ENCODE measurements around the gene RTP2. TPM values are rescaled to one million over a fixed set of nuclear protein-coding genes. Genes with fewer than 3 reads are reported as not detected.

Gene RTP2
- total RNA-seq, 1 donor from 2014 or later: not detected

GRCh38 chr3:187695449-187695848 lies 6.9 kb downstream of the RTP2 start:
- no peak for DNase-seq (ENCODE audit: extremely low spot score in 2 of 2)
- H3K4me1 ChIP-seq: peaks cover 8% of the 10 kb centered on the region
- no peak overlapping the region for H3K4me3 ChIP-seq
- TF ChIP-seq POLR2A (IDR thresholded peaks at IDR 0.05) (no peak), CTCF (IDR thresholded peaks at IDR 0.05) (no peak)
- no peaks in the 10 kb centered on the region for H3K9me3 ChIP-seq
- no peaks in the 10 kb centered on the region for H3K27me3 ChIP-seq
- no peak overlapping the region for H3K27ac ChIP-seq
- intact Hi-C loops (cut with DNase I): no loop called here
- H3K36me3 ChIP-seq: no peaks in the 10 kb centered on the region

DNA sequence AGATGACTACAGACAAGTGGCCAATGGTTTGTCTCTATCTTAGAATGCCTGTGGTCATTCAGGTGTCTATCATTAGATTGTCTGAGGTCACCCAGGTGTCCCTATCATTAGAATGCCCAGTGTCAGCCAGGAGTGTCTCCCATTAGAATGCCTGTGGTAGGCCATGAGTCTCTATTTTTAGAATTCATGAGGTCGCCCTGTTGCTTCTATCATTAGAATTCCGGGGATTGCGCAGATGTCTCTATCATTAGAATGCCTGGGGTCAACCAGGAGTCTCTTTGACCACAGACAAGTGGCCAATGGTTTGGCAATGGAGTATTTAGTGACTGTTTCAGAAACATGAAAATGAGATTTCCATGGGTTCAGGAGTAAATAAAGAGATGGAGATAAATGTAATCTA lies 7.6 kb downstream of the RTP2 start:
- TF ChIP-seq CTCF (IDR thresholded peaks at IDR 0.05) (no peak), POLR2AphosphoS5 (IDR thresholded peaks at IDR 0.05; ENCODE audit: insufficient read depth in 1 of 2, low read depth in 1 of 2) (no peak), POLR2A (IDR thresholded peaks at IDR 0.05) (no peak)
- intact Hi-C loops (cut with DNase I): no loop called here
- peaks cover 8% of the 10 kb centered on the region for H3K4me1 ChIP-seq

GRCh38 chr3:187693431-187693830 lies 8.9 kb downstream of the RTP2 start:
- Histone ChIP-seq H3K27ac (no peak overlapping the region), H3K36me3 (no peaks in the 10 kb centered on the region), H3K4me3 (no peak overlapping the region), H3K27me3 (no peaks in the 10 kb centered on the region), H3K4me1 (peaks cover 8% of the 10 kb centered on the region), H3K9me3 (no peaks in the 10 kb centered on the region)
- intact Hi-C loops (cut with DNase I): no loop called here
- DNase-seq (ENCODE audit: extremely low spot score in 2 of 2): no peak
- no peak for TF ChIP-seq CTCF (IDR thresholded peaks at IDR 0.05)
- TF ChIP-seq POLR2AphosphoS5 (IDR thresholded peaks at IDR 0.05; ENCODE audit: insufficient read depth in 1 of 2, low read depth in 1 of 2): no peak
- no peak for TF ChIP-seq POLR2A (IDR thresholded peaks at IDR 0.05)

More for the DNA sequence above, 7.6 kb downstream of the RTP2 start:
- H3K4me3 ChIP-seq: no peak overlapping the region
- no peak overlapping the region for H3K27ac ChIP-seq
- H3K27me3 ChIP-seq: no peaks in the 10 kb centered on the region
- no peak for DNase-seq (ENCODE audit: extremely low spot score in 2 of 2)
- H3K9me3 ChIP-seq: no peaks in the 10 kb centered on the region
- no peaks in the 10 kb centered on the region for H3K36me3 ChIP-seq

DNA sequence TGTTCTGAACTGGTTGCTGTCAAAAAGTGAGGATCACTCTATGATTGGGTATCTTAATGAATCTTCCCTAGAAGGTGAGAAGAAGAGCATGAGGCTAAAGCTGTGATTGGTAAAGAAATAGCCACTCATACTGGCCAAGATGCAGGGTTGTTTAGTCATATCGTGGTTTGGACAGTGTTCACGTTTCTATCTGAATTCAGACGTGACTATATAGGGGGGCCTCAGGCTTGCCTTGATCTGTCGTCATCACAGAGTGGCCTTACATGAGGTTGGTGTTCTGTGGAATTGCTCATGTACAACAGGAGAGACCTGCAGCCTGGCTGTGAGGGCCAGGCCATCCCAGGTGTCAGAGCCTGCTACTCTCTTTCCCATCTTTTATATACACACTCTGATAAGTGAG lies 12.4 kb downstream of the RTP2 start:
- DNase-seq (ENCODE audit: extremely low spot score in 2 of 2): peak in 1 of 2 donors; percentile 42
- Histone ChIP-seq H3K27ac (no peak overlapping the region), H3K4me3 (no peak overlapping the region), H3K9me3 (peaks cover 3% of the 10 kb centered on the region), H3K4me1 (no peaks in the 10 kb centered on the region), H3K36me3 (no peaks in the 10 kb centered on the region), H3K27me3 (no peaks in the 10 kb centered on the region)
- no peak for TF ChIP-seq POLR2AphosphoS5 (IDR thresholded peaks at IDR 0.05; ENCODE audit: insufficient read depth in 1 of 2, low read depth in 1 of 2)
- intact Hi-C loops (cut with DNase I): no loop called here

- intact Hi-C loops (cut with DNase I): no loop called here
- Histone ChIP-seq H3K9me3 (peaks cover 3% of the 10 kb centered on the region), H3K27ac (no peak overlapping the region), H3K4me3 (no peak overlapping the region), H3K27me3 (no peaks in the 10 kb centered on the region), H3K4me1 (no peaks in the 10 kb centered on the region), H3K36me3 (no peaks in the 10 kb centered on the region)
- no peak for DNase-seq (ENCODE audit: extremely low spot score in 2 of 2)
- TF ChIP-seq POLR2A (IDR thresholded peaks at IDR 0.05): no peak
- no peak for TF ChIP-seq CTCF (IDR thresholded peaks at IDR 0.05)
- no peak for TF ChIP-seq POLR2AphosphoS5 (IDR thresholded peaks at IDR 0.05; ENCODE audit: insufficient read depth in 1 of 2, low read depth in 1 of 2)
Observed at GRCh38 chr3:187686621-187687273, 15.6 kb downstream of the RTP2 start.
